Mononuclear cell (primary cell): ENCODE results near the gene PCID2. TPM values are rescaled to one million over a fixed set of nuclear protein-coding genes. Genes with fewer than 3 reads are reported as not detected.

ENCODE experiments used
- H3K27me3 ChIP-seq: 2 replicates; pipeline ENCODE4 v1.6.0; 2011; ENCODE audit warnings: low read length, control low read depth; ENCODE audit not compliant: insufficient read depth
- H3K4me1 ChIP-seq: 2 replicates; pipeline ENCODE4 v1.5.1; 2011; ENCODE audit warnings: mild to moderate bottlenecking, low read length, control low read depth; ENCODE audit not compliant: insufficient read depth
- H3K4me3 ChIP-seq: 2 replicates; pipeline ENCODE4 v1.5.1; 2011; ENCODE audit warnings: mild to moderate bottlenecking, low read length, moderate library complexity
- H3K9me3 ChIP-seq: 2 replicates; pipeline ENCODE4 v1.5.1; 2011; ENCODE audit warnings: low read depth, mild to moderate bottlenecking, control low read depth, low read length
- total RNA-seq: library from RNA; depleted of rRNA; stranded (reverse); fragments of >200 nt; gene quantifications from one replicate; pipeline ENCODE4 v1.2.3, GENCODE V29; 2012

Gene PCID2
- total RNA-seq, 1 donor: 55.7 TPM

DNA sequence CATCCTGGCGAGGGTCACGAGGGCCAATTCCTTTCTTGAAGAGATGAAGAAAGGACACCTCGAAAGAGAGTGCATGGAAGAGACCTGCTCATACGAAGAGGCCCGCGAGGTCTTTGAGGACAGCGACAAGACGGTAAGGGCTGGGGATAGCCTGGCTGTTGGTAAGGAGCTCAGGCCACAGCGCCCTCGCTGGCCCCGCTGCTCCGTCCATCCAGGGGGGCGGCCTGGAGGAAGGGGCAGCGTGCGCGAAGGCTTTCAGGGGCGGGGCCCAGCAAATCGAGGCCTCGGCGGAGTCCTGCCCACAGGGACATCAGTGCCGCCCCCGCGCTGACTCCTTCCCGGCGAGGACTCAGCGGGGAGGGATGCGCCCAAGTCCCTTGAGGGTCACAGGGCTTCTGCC lies 79.0 kb downstream of the PCID2 start:
- H3K27me3 ChIP-seq: peaks cover 40% of the 10 kb centered on the region
- H3K9me3 ChIP-seq: peaks cover 6% of the 10 kb centered on the region
- H3K4me3 ChIP-seq: no peak overlapping the region
- H3K4me1 ChIP-seq: peaks cover 7% of the 10 kb centered on the region

Other genes with a start within 250 kb of the PCID2 start
- 5.8 TPM for gene MCF2L, start 239.5 kb downstream of the PCID2 start, total RNA-seq
- gene F7, start 102.9 kb downstream of the PCID2 start, total RNA-seq: 0.52 TPM
- not detected for gene F10, start 85.9 kb downstream of the PCID2 start, total RNA-seq
- 0.10 TPM for gene PROZ, start 50.0 kb downstream of the PCID2 start, total RNA-seq
- gene CUL4A, start 944 bp upstream of the PCID2 start, total RNA-seq: 59.3 TPM
- 87.1 TPM for gene LAMP1, start 88.6 kb upstream of the PCID2 start, total RNA-seq
- gene GRTP1, start 155.5 kb upstream of the PCID2 start, total RNA-seq: 1.3 TPM
- gene ADPRHL1, start 244.8 kb upstream of the PCID2 start, total RNA-seq: 0.52 TPM